Activated CD4-positive, alpha-beta T cell treated with anti-CD3 and anti-CD28 coated beads for 24 hours (primary cell): ENCODE results near the gene LNX1.

Experiments used
- DNase-seq, 2 donors: peaks; one replicate each; pipeline ENCODE4 v3.0.0-alpha.2; 2020; ENCODE audit warnings: low read depth in 2 of 2

LNX1 gene

GRCh38 chr4:53591372-53591892 is at the start of gene LNX1:
LNX1 (minus strand) TSS chr4:53591486; CDS start chr4:53574002, 17,484 bp downstream.
- no peak for DNase-seq

- no peak for DNase-seq
Measured at GRCh38 chr4:53640576-53641453, 49.5 kb upstream of the LNX1 start.

DNA sequence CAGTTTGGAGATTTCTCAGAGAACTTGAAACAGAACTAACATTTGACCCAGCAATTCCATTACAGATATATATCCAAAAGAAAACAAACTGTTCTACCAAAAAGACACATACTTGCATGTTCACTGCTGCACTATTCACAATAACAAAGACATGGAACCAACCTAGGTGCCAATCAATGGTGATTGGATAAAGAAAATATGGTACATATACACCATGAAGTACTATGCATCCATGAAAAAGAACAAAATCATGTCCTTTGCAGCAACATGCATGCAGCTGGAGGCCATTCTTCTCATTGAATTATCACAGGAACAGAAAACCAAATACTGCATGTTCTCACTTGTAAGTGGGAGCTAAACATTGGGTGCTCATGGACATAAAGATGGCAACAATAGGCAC is 47.6 kb upstream of the LNX1 start:
- DNase-seq, result no peak

DNA sequence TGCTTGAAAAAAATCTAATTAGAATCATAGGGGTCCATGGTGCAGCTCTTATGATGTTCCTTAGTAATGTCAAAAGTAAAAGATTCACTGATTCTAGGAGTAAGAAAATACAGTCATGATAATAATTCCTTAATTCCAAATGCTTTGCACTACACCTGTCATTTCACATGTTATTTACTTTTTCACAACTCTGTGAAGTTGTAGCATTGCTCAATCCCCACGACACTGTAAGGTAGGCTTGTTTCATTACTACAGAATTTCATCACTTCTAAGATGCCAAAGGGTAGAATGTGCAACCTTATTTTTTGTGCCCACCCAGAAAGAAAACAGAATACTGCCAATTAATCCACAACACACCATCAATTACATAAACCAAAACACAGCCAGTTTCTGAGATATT is 46.1 kb upstream of the LNX1 start:
- DNase-seq, result no peak

GRCh38 chr4:53635697-53636483 is 44.6 kb upstream of the LNX1 start:
- no peak for DNase-seq

DNA sequence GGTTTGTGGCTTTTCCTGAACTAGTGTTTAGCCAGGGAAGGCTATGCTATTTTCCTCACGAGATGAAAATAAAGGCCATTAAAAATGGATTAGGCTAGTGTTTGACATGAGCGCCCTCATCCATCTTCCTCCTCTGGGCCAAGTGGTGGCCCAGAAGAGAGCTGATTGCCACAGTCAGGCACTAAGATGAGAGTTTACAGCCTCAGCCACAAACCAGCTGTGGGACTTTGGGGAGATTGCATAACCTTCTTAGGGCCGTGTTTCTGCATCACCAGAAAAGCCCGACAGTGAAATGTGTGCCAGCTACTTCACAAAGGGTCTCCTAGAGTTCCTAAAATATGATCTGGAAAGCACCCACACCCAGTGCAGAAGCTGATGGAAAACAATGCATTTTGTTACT is 42.3 kb upstream of the LNX1 start:
- no peak for DNase-seq

- no peak for DNase-seq
Measured at GRCh38 chr4:53629296-53629695, 38.0 kb upstream of the LNX1 start.

- DNase-seq, result no peak
Measured at GRCh38 chr4:53626491-53626890, 35.2 kb upstream of the LNX1 start.

DNA sequence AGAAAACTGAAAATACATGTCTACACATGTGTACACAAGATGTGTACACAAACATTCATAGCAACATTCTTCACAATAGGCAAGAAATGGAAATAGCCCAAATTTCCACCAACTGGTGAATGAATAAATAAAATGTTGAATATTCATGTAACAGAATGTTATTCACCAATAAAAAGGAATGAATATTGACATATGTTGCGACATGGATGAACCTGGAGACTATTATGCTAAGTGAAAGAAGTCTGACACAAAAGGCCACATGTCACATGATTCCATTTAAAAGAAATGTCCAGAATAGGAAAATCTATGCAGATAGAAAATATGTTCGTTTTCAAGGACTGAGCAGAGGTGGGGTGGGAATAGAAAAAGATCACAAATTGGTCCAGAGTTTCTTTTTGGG is 34.6 kb upstream of the LNX1 start:
- no peak for DNase-seq

DNA sequence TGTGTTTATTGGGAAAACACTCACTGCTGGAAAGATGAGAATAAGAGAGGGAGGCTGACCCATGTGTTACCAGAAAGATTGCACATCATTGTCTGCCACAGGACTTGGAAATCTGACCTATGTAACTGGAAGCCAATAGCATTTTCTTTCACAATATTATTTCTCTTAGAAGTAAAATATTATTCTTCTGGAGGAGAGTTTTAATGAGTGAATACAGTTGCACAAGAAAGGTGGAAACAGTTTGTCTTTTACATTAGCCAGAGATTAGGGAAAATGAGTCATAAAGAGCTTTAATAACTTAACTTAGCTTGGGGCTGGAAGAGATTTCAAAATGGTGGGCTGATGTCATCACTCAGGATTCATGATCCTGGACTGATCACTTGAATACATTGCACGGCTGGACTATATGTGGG is 31.5 kb upstream of the LNX1 start:
- no peak for DNase-seq

DNA sequence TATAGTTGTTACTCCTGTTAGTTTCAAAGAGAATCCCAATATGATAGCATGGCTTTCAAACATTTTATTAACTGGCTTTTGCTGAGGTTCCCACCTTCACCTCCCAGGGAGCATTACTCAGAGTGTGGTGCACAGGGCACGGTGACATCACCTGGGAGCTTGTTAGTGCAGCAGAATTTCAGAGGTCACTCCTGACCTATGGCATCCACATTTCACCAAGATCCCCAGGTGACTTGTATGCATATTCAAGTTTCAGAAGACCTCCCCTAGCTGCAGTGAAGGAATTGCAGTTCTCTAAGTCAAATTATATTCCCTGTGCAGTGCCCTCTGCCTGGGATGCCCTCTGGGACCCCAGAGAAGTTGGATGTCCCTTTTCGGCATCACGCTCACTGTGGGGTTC is 29.7 kb upstream of the LNX1 start:
- no peak for DNase-seq

GRCh38 chr4:53619431-53619830 is 28.1 kb upstream of the LNX1 start:
- DNase-seq, result no peak

DNA sequence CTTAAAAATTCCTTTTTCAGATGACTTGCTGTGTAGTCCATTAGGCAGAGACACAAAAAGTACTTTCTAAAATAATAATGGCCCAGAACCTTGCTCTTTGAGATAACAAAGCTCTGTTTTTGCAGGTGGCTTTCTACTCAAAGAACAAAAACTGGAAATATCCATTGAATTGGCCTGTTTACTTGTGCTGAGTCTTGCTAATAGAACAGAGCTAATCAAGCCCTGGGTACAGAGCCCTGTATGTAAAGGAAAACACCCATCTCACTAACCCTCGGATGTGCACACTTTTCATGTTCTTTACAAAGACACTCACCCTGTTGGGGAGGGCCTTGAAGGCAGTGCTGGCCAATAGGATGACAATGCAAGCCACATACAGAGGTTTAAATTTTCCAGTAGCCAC is 27.0 kb upstream of the LNX1 start:
- no peak for DNase-seq

- no peak for DNase-seq
Measured at GRCh38 chr4:53617101-53617680, 25.9 kb upstream of the LNX1 start.

- DNase-seq, result no peak
Measured at GRCh38 chr4:53616219-53616618, 24.9 kb upstream of the LNX1 start.

- no peak for DNase-seq
Measured at GRCh38 chr4:53614591-53614990, 23.3 kb upstream of the LNX1 start.

GRCh38 chr4:53613428-53613827 is 22.1 kb upstream of the LNX1 start:
- DNase-seq, result no peak

DNA sequence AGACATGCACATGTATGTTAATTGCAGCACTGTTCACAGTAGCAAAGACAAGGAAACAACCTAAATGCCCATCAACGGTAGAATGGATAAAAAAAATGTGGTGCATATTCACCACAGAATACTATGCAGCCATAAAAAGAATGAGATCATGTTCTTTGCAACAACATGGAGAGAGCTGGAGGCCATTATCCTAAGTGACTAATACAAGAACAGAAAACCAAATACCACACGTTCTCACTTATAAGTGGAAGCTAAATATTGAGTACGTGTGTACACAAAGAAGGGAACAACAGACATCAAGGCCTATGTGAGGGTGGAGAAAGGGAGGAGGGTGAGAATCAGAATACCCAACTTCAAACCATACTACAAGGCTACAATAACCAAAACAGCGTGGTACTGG is 17.4 kb upstream of the LNX1 start:
- DNase-seq, result no peak

- DNase-seq, result no peak
Measured at GRCh38 chr4:53608242-53608641, 17.0 kb upstream of the LNX1 start.

DNA sequence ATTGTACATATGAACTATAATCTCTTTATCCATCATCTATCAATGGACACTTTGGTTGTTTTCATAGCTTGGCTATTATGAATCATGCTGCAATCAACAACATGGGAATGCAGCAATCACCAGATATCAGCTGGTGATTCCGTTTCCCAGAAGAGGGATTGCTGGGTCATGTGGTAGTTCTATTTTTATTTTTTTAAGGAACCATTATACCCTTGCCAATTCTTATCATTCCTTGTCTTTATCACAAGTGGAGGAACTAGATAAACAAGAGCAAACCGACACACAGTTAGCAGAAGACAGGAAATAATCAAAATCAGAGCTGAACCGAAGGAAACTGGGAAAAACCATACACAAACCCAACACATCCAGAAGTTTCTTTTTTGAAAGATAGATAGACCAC is 14.5 kb upstream of the LNX1 start:
- DNase-seq, result no peak

DNA sequence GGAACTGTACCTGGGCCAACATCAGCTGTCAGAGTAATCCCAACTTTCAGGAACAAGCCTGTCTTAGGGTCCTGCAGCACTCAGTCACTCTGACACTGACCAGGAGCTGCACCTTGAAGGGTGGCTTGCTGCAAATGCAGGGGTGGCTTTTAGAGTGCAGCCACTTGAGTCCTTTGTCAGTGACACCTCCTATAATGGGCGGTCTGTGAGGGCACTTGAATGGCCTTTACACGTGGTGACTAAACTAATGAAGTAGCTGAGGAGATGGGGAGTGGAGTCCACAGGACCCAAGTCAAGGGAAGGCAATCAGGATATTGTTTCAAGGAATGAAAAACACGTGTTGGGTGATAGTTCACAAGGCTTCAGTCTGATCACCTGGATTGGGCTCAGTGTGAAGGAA is 11.1 kb upstream of the LNX1 start:
- no peak for DNase-seq

GRCh38 chr4:53601251-53601764 is 10.0 kb upstream of the LNX1 start:
- DNase-seq, result no peak
